ENCODE results near the gene MCF2L.
A peak's percentile ranks its signal among the peaks of the same experiment; 100 is the strongest.

The MCF2L gene

GRCh38 chr13:112962911-112963625, 5.9 kb upstream of the MCF2L start:
- Histone ChIP-seq H2BK120ac (ENCODE audit: low read depth, low read length) (no peak overlapping the region), H2BK12ac (ENCODE audit: low read length in 2 of 2) (no peak overlapping the region), H3K4me2 (ENCODE audit: low read length, poor library complexity, severe bottlenecking) (no peak overlapping the region), H3K4me3 (ENCODE audit: insufficient read depth in 1 of 2, low read depth in 1 of 2, low read length in 2 of 2) (no peak overlapping the region), H3K27me3 (ENCODE audit: control insufficient read depth in 1 of 2, insufficient read depth in 1 of 2, low read length in 2 of 2) (peaks cover 61 to 82% of the 10 kb centered on the region in 2 experiments), H4K91ac (ENCODE audit: low read length) (no peak overlapping the region), H2AK5ac (ENCODE audit: low read length, severe bottlenecking) (no peak overlapping the region), H3K79me1 (replicated peaks; ENCODE audit: low read length, poor library complexity, severe bottlenecking) (no peaks in the 10 kb centered on the region), H3K9me3 (ENCODE audit: control insufficient read depth, low read length) (no peaks in the 10 kb centered on the region), H3K36me3 (ENCODE audit: control insufficient read depth in 1 of 2, insufficient read depth in 2 of 2, low read depth in 1 of 2, low read length in 2 of 2) (no peaks in the 10 kb centered on the region), H2BK15ac (ENCODE audit: low read depth, poor library complexity, severe bottlenecking) (no peak overlapping the region), H2BK5ac (ENCODE audit: low read depth, low read length, poor library complexity, severe bottlenecking) (no peak overlapping the region), H2AFZ (ENCODE audit: low read depth, low read length) (no peak overlapping the region), H3K14ac (ENCODE audit: low read length in 2 of 2) (no peak overlapping the region), H4K8ac (ENCODE audit: low read length) (no peak overlapping the region), H3K9ac (ENCODE audit: low read length) (no peak overlapping the region), H3K23ac (ENCODE audit: low read length in 2 of 2) (no peak overlapping the region), H3K18ac (ENCODE audit: low read depth in 1 of 2, low read length in 2 of 2) (no peak overlapping the region), H3K4ac (ENCODE audit: low read depth in 1 of 2, low read length in 2 of 2) (no peak overlapping the region), H3K27ac (ENCODE audit: low read length, poor library complexity, severe bottlenecking) (no peak overlapping the region), H3K4me1 (ENCODE audit: control insufficient read depth, insufficient read depth, low read depth, low read length) (peaks cover 8% of the 10 kb centered on the region)
- 78% methylated on average over 16 of the region's 16 CpGs for WGBS
- no peak for DNase-seq

GRCh38 chr13:112963641-112964040, 5.4 kb upstream of the MCF2L start:
- H2BK12ac ChIP-seq (ENCODE audit: low read length in 2 of 2): no peak overlapping the region

GRCh38 chr13:112964971-112965492, 4.0 kb upstream of the MCF2L start:
- Histone ChIP-seq H3K27me3 (ENCODE audit: control insufficient read depth in 1 of 2, insufficient read depth in 1 of 2, low read length in 2 of 2) (peaks cover 57 to 80% of the 10 kb centered on the region in 2 experiments), H3K4ac (ENCODE audit: low read depth in 1 of 2, low read length in 2 of 2) (no peak overlapping the region), H3K4me1 (ENCODE audit: control insufficient read depth, insufficient read depth, low read depth, low read length) (peaks cover 18% of the 10 kb centered on the region), H3K9ac (ENCODE audit: low read length) (no peak overlapping the region), H4K91ac (ENCODE audit: low read length) (no peak overlapping the region), H3K36me3 (ENCODE audit: control insufficient read depth in 1 of 2, insufficient read depth in 2 of 2, low read depth in 1 of 2, low read length in 2 of 2) (no peaks in the 10 kb centered on the region), H4K8ac (ENCODE audit: low read length) (peak overlapping the region; percentile 24), H3K4me2 (ENCODE audit: low read length, poor library complexity, severe bottlenecking) (no peak overlapping the region), H2BK120ac (ENCODE audit: low read depth, low read length) (no peak overlapping the region), H3K9me3 (ENCODE audit: control insufficient read depth, low read length) (no peaks in the 10 kb centered on the region), H3K23ac (ENCODE audit: low read length in 2 of 2) (no peak overlapping the region), H2BK15ac (ENCODE audit: low read depth, poor library complexity, severe bottlenecking) (no peak overlapping the region), H3K27ac (ENCODE audit: low read length, poor library complexity, severe bottlenecking) (no peak overlapping the region), H2BK5ac (ENCODE audit: low read depth, low read length, poor library complexity, severe bottlenecking) (no peak overlapping the region), H3K14ac (ENCODE audit: low read length in 2 of 2) (no peak overlapping the region), H3K4me3 (ENCODE audit: insufficient read depth in 1 of 2, low read depth in 1 of 2, low read length in 2 of 2) (peak overlapping the region in 1 of 2 experiments; percentile 18), H2AK5ac (ENCODE audit: low read length, severe bottlenecking) (no peak overlapping the region), H2BK12ac (ENCODE audit: low read length in 2 of 2) (no peak overlapping the region), H3K18ac (ENCODE audit: low read depth in 1 of 2, low read length in 2 of 2) (no peak overlapping the region), H3K79me1 (replicated peaks; ENCODE audit: low read length, poor library complexity, severe bottlenecking) (no peaks in the 10 kb centered on the region), H2AFZ (ENCODE audit: low read depth, low read length) (no peak overlapping the region)
- DNase-seq: no peak
- 63% methylated on average over 11 of the region's 12 CpGs for WGBS

More at GRCh38 chr13:112963641-112964040, 5.4 kb upstream of the MCF2L start:
- no peak overlapping the region for H3K27ac ChIP-seq (ENCODE audit: low read length, poor library complexity, severe bottlenecking)
- no peak overlapping the region for H3K18ac ChIP-seq (ENCODE audit: low read depth in 1 of 2, low read length in 2 of 2)
- 92% methylated on average over 9 of the region's 11 CpGs for WGBS
- H3K23ac ChIP-seq (ENCODE audit: low read length in 2 of 2): no peak overlapping the region
- no peak overlapping the region for H3K4ac ChIP-seq (ENCODE audit: low read depth in 1 of 2, low read length in 2 of 2)
- H3K27me3 ChIP-seq (ENCODE audit: control insufficient read depth in 1 of 2, insufficient read depth in 1 of 2, low read length in 2 of 2): peaks cover 60 to 82% of the 10 kb centered on the region in 2 experiments
- H2BK120ac ChIP-seq (ENCODE audit: low read depth, low read length): no peak overlapping the region
- H3K4me1 ChIP-seq (ENCODE audit: control insufficient read depth, insufficient read depth, low read depth, low read length): peaks cover 11% of the 10 kb centered on the region
- H3K4me2 ChIP-seq (ENCODE audit: low read length, poor library complexity, severe bottlenecking): no peak overlapping the region
- H3K9me3 ChIP-seq (ENCODE audit: control insufficient read depth, low read length): no peaks in the 10 kb centered on the region
- no peak overlapping the region for H3K9ac ChIP-seq (ENCODE audit: low read length)
- no peak for DNase-seq
- H3K79me1 ChIP-seq (replicated peaks; ENCODE audit: low read length, poor library complexity, severe bottlenecking): no peaks in the 10 kb centered on the region
- no peak overlapping the region for H2AFZ ChIP-seq (ENCODE audit: low read depth, low read length)
- H4K8ac ChIP-seq (ENCODE audit: low read length): no peak overlapping the region
- H2BK15ac ChIP-seq (ENCODE audit: low read depth, poor library complexity, severe bottlenecking): no peak overlapping the region
- no peak overlapping the region for H2BK5ac ChIP-seq (ENCODE audit: low read depth, low read length, poor library complexity, severe bottlenecking)
- no peaks in the 10 kb centered on the region for H3K36me3 ChIP-seq (ENCODE audit: control insufficient read depth in 1 of 2, insufficient read depth in 2 of 2, low read depth in 1 of 2, low read length in 2 of 2)
- H3K4me3 ChIP-seq (ENCODE audit: insufficient read depth in 1 of 2, low read depth in 1 of 2, low read length in 2 of 2): no peak overlapping the region
- no peak overlapping the region for H3K14ac ChIP-seq (ENCODE audit: low read length in 2 of 2)
- H2AK5ac ChIP-seq (ENCODE audit: low read length, severe bottlenecking): no peak overlapping the region
- no peak overlapping the region for H4K91ac ChIP-seq (ENCODE audit: low read length)

- DNase-seq: no peak
- 80% methylated on average over 16 of the region's 16 CpGs for WGBS
Measured at GRCh38 chr13:112965573-112966115, 3.4 kb upstream of the MCF2L start.

More at GRCh38 chr13:112965573-112966115, 3.4 kb upstream of the MCF2L start:
- Histone ChIP-seq H2BK120ac (ENCODE audit: low read depth, low read length) (no peak overlapping the region), H2AFZ (ENCODE audit: low read depth, low read length) (no peak overlapping the region), H3K79me1 (replicated peaks; ENCODE audit: low read length, poor library complexity, severe bottlenecking) (no peaks in the 10 kb centered on the region), H2AK5ac (ENCODE audit: low read length, severe bottlenecking) (no peak overlapping the region), H3K36me3 (ENCODE audit: control insufficient read depth in 1 of 2, insufficient read depth in 2 of 2, low read depth in 1 of 2, low read length in 2 of 2) (no peaks in the 10 kb centered on the region), H4K8ac (ENCODE audit: low read length) (no peak overlapping the region), H3K4ac (ENCODE audit: low read depth in 1 of 2, low read length in 2 of 2) (no peak overlapping the region), H2BK12ac (ENCODE audit: low read length in 2 of 2) (no peak overlapping the region), H3K27me3 (ENCODE audit: control insufficient read depth in 1 of 2, insufficient read depth in 1 of 2, low read length in 2 of 2) (peaks cover 57 to 80% of the 10 kb centered on the region in 2 experiments), H2BK5ac (ENCODE audit: low read depth, low read length, poor library complexity, severe bottlenecking) (no peak overlapping the region), H3K9me3 (ENCODE audit: control insufficient read depth, low read length) (peaks cover 2% of the 10 kb centered on the region), H3K4me2 (ENCODE audit: low read length, poor library complexity, severe bottlenecking) (no peak overlapping the region), H3K4me3 (ENCODE audit: insufficient read depth in 1 of 2, low read depth in 1 of 2, low read length in 2 of 2) (no peak overlapping the region), H3K14ac (ENCODE audit: low read length in 2 of 2) (no peak overlapping the region), H3K27ac (ENCODE audit: low read length, poor library complexity, severe bottlenecking) (no peak overlapping the region), H3K4me1 (ENCODE audit: control insufficient read depth, insufficient read depth, low read depth, low read length) (peaks cover 18% of the 10 kb centered on the region), H3K9ac (ENCODE audit: low read length) (no peak overlapping the region), H3K18ac (ENCODE audit: low read depth in 1 of 2, low read length in 2 of 2) (no peak overlapping the region), H2BK15ac (ENCODE audit: low read depth, poor library complexity, severe bottlenecking) (no peak overlapping the region), H3K23ac (ENCODE audit: low read length in 2 of 2) (no peak overlapping the region), H4K91ac (ENCODE audit: low read length) (no peak overlapping the region)

Measured in mesenchymal stem cell (in vitro differentiated cells and primary cell).